Activated T-cell treated with anti-CD3 and anti-CD28 coated beads for 24 hours (primary cell): ENCODE measurements around the gene ZNF529.

Experiments used
- DNase-seq: peaks from one replicate; pipeline ENCODE4 v3.0.0-alpha.2; 2020; ENCODE audit warnings: low read depth

ZNF529 gene

GRCh38 chr19:36508325-36508724 is 64.8 kb downstream of the ZNF529 start:
- DNase-seq, result no peak

DNA sequence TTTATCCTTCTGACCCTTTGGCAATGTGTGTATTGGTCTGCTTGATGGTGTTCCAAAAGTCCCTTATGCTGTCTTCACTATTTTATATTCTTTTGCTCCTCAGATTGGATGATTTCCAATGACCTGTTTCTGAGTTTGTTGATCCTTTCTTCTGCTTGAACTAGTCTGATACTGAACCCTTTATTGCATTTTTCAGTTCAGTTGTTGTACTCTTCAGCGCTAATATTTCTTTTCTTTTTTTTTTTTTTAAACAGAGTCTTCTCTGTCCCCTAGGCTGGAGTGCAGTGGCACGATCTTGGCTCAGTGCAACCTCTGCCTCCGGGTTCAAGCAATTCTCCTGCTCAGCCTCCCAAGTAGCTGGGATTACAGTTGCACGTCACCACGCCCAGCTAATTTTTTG is 71.1 kb downstream of the ZNF529 start:
- DNase-seq, result no peak

DNA sequence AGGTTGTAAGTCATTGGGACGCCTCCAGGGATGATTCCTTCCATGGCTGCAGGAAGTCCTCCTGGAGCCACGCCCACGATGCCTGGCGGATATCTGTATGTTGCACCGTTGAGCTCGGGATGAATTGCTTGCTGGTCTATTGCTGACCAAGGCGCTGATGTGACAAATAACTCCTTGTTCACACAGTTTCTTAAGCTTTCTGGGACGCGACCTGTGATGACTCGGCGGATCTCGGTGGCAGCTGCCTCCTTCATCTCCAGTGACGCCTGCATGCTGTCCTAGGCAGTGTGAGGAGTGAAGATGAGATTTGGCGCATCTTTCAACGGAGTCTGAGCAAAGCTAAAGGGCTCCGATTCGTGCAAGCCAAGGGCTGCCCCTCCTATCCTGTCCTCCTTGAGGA is 76.1 kb downstream of the ZNF529 start:
- no peak for DNase-seq
